Measurements from ENCODE around the gene C1QTNF1.
"Not testable (repeated sequence)": the region's sequence is repeated elsewhere in the genome, so short reads cannot be mapped to it uniquely, and the experiment has no call there.

Gene C1QTNF1

GRCh38 chr17:79006794-79007503, 17.0 kb upstream of the C1QTNF1 start:
- no peak for DNase-seq

- no peak for DNase-seq
Measured at GRCh38 chr17:79007504-79008381, 16.2 kb upstream of the C1QTNF1 start.

- no peak for DNase-seq
Measured at GRCh38 chr17:79008666-79009387, 15.1 kb upstream of the C1QTNF1 start.

- peak; percentile 86 for DNase-seq
Measured at GRCh38 chr17:79009397-79010303, 14.3 kb upstream of the C1QTNF1 start, which contains the start of gene CANT1. Gene CANT1, minus strand, starts transcription at chr17:79009764. Its CDS starts 12,142 bp downstream, at chr17:78997622.

- DNase-seq = no peak
Measured at GRCh38 chr17:79010304-79010646, 13.7 kb upstream of the C1QTNF1 start.

- no peak for DNase-seq
Measured at GRCh38 chr17:79011451-79012147, 12.4 kb upstream of the C1QTNF1 start.

GRCh38 chr17:79012563-79013134, 11.3 kb upstream of the C1QTNF1 start:
- DNase-seq = no peak

- no peak for DNase-seq
Measured at GRCh38 chr17:79014158-79014758, 9.7 kb upstream of the C1QTNF1 start.

GRCh38 chr17:79017546-79018369, 6.2 kb upstream of the C1QTNF1 start:
- DNase-seq = no peak

- DNase-seq = no peak
Measured at GRCh38 chr17:79018370-79018695, 5.6 kb upstream of the C1QTNF1 start.

GRCh38 chr17:79019261-79019631, 4.7 kb upstream of the C1QTNF1 start:
- no peak for DNase-seq

GRCh38 chr17:79019632-79020584, 4.1 kb upstream of the C1QTNF1 start:
- peak; percentile 39 for DNase-seq

GRCh38 chr17:79020631-79021301, 3.2 kb upstream of the C1QTNF1 start:
- DNase-seq = no peak

- DNase-seq = not testable (repeated sequence)
Measured at GRCh38 chr17:79021929-79022328, 2.0 kb upstream of the C1QTNF1 start.

GRCh38 chr17:79022507-79022991, 1.4 kb upstream of the C1QTNF1 start:
- DNase-seq = no peak

GRCh38 chr17:79023180-79023705, 726 bp upstream of the C1QTNF1 start:
- no peak for DNase-seq

GRCh38 chr17:79024901-79025737, 1.1 kb downstream of the C1QTNF1 start:
- DNase-seq = no peak

Data from CD4-positive, alpha-beta T cell treated with Interferon gamma for 1 hour (primary cell).